Neural cell (in vitro differentiated cells): Measurements from ENCODE around the gene DNAH7. TPM values are rescaled to one million over a fixed set of nuclear protein-coding genes. Genes with fewer than 3 reads are reported as not detected.

Experiments used
- H2AFZ ChIP-seq: fragments of 200-600, 300-800 bp; sonication (generic), shearing (Covaris generic); 2 replicates; pipeline ENCODE4 v1.6.0; 2014; ENCODE audit warnings: low read depth, mild to moderate bottlenecking, antibody characterized with exemption, low read length, moderate library complexity
- H3F3A ChIP-seq: fragments of 200-600 bp; shearing (Covaris generic); 2 replicates; pipeline ENCODE4 v1.6.1; 2016; ENCODE audit warnings: mild to moderate bottlenecking, moderate library complexity, mixed read lengths, antibody characterized with exemption, low read length; ENCODE audit not compliant: insufficient read depth, poor library complexity, severe bottlenecking
- H3K27ac ChIP-seq: fragments of 200-600, 300-800 bp; sonication (generic), shearing (Covaris generic); 2 replicates; pipeline ENCODE4 v1.5.1; 2014; ENCODE audit warnings: mild to moderate bottlenecking, low read length, moderate library complexity
- H3K27me3 ChIP-seq: fragments of 300-800, 200-600 bp; sonication (generic), shearing (Covaris generic); 2 replicates; pipeline ENCODE4 v1.6.0; 2014; ENCODE audit warnings: mild to moderate bottlenecking, low read depth, low read length, moderate library complexity; ENCODE audit not compliant: insufficient read depth
- H3K36me3 ChIP-seq: fragments of 300-800, 200-600 bp; sonication (generic), shearing (Covaris generic); 2 replicates; pipeline ENCODE4 v1.5.1; 2014; ENCODE audit warnings: mild to moderate bottlenecking, antibody characterized with exemption, low read length, moderate library complexity; ENCODE audit not compliant: insufficient read depth
- H3K4me2 ChIP-seq: fragments of 300-800, 200-600 bp; sonication (generic), shearing (Covaris generic); 2 replicates; pipeline ENCODE4 v1.6.0; 2014; ENCODE audit warnings: mild to moderate bottlenecking, low read length
- H3K4me3 ChIP-seq: fragments of 300-800, 200-600 bp; sonication (generic), shearing (Covaris generic); 2 replicates; pipeline ENCODE4 v1.5.1; 2014; ENCODE audit warnings: mild to moderate bottlenecking, low read length, moderate library complexity
- H3K79me2 ChIP-seq: fragments of 200-600 bp; shearing (Covaris generic); replicated peaks from 2 replicates; pipeline ENCODE4 v1.6.0; 2014; ENCODE audit warnings: mild to moderate bottlenecking, low read length, moderate library complexity; ENCODE audit not compliant: insufficient read depth
- H3K9ac ChIP-seq: fragments of 300-800, 200-600 bp; sonication (generic), shearing (Covaris generic); 2 replicates; pipeline ENCODE4 v1.6.1; 2016; ENCODE audit warnings: mild to moderate bottlenecking, low read length, mixed read lengths
- H3K9me2 ChIP-seq: fragments of 200-600 bp; shearing (Covaris generic); 2 replicates; pipeline ENCODE4 v1.6.1; 2016; ENCODE audit warnings: mild to moderate bottlenecking, low read length, mixed read lengths; ENCODE audit not compliant: insufficient read depth
- H3K9me3 ChIP-seq: fragments of 200-600, 300-800 bp; sonication (generic), shearing (Covaris generic); 2 replicates; pipeline ENCODE4 v1.6.1; 2016; ENCODE audit warnings: mild to moderate bottlenecking, mixed run types, low read length, moderate library complexity, mixed read lengths
- H4K20me1 ChIP-seq: fragments of 200-600 bp; shearing (Covaris generic); 2 replicates; pipeline ENCODE4 v1.6.1; 2016; ENCODE audit warnings: mild to moderate bottlenecking, mixed run types; ENCODE audit not compliant: insufficient read depth
- CTCF ChIP-seq: fragments of 450-650 bp; IDR thresholded peaks from 2 replicates; pipeline ENCODE4 v1.5.1; 2014; ENCODE audit warnings: antibody characterized with exemption, mild to moderate bottlenecking, moderate library complexity; ENCODE audit not compliant: poor library complexity, severe bottlenecking
- EP300 ChIP-seq: fragments of 450-650 bp; conservative IDR thresholded peaks from 2 replicates; pipeline ENCODE4 v1.6.1; 2014; ENCODE audit warnings: antibody characterized with exemption, mild to moderate bottlenecking, moderate library complexity; ENCODE audit not compliant: poor library complexity, severe bottlenecking
- EZH2 ChIP-seq: fragments of 200-600, 300-800 bp; shearing (Covaris generic), sonication (generic); IDR thresholded peaks from 2 replicates; pipeline ENCODE4 v1.6.1; 2014; ENCODE audit warnings: antibody characterized with exemption, low read length, borderline replicate concordance, mild to moderate bottlenecking; ENCODE audit not compliant: insufficient read depth, poor library complexity, severe bottlenecking
- MXI1 ChIP-seq: fragments of 450-650 bp; conservative IDR thresholded peaks from 2 replicates; pipeline ENCODE4 v1.6.1; 2014; ENCODE audit warnings: antibody characterized with exemption, mild to moderate bottlenecking; ENCODE audit not compliant: poor library complexity, severe bottlenecking
- POLR2AphosphoS5 ChIP-seq: IDR thresholded peaks from 2 replicates; pipeline ENCODE4 v1.6.1; 2012
- RAD21 ChIP-seq: fragments of 450-650 bp; conservative IDR thresholded peaks from 2 replicates; pipeline ENCODE4 v1.6.1; 2014; ENCODE audit warnings: antibody characterized with exemption, mild to moderate bottlenecking, moderate library complexity
- REST ChIP-seq: IDR thresholded peaks from 2 replicates; pipeline ENCODE4 v1.6.1; 2012; ENCODE audit warnings: borderline replicate concordance
- SMC3 ChIP-seq: fragments of 450-650 bp; conservative IDR thresholded peaks from 2 replicates; pipeline ENCODE4 v1.6.1; 2014; ENCODE audit warnings: antibody characterized with exemption, mild to moderate bottlenecking, moderate library complexity; ENCODE audit not compliant: poor library complexity
- TAF1 ChIP-seq: IDR thresholded peaks from 2 replicates; pipeline ENCODE4 v1.6.1; 2012; ENCODE audit warnings: low read depth
- polyA plus RNA-seq: library from polyadenylated mRNA; depleted of rRNA; stranded (reverse); fragments of >200 nt; gene quantifications from 2 replicates; pipeline ENCODE4 v1.2.3, GENCODE V29; 2014

DNAH7 gene
- polyA plus RNA-seq, 1 donor from 2014 or later, result 0.67 TPM

- H3K9me2 ChIP-seq, result no peaks in the 10 kb centered on the region
- no peak overlapping the region for H3K4me2 ChIP-seq
- no peak overlapping the region for H2AFZ ChIP-seq
- no peaks in the 10 kb centered on the region for H4K20me1 ChIP-seq
- H3K27ac ChIP-seq, result no peak overlapping the region
- H3K79me2 ChIP-seq, result no peaks in the 10 kb centered on the region
- H3K36me3 ChIP-seq, result no peaks in the 10 kb centered on the region
- H3K9me3 ChIP-seq, result no peaks in the 10 kb centered on the region
- H3F3A ChIP-seq, result no peaks in the 10 kb centered on the region
- H3K27me3 ChIP-seq, result no peaks in the 10 kb centered on the region
- H3K4me3 ChIP-seq, result no peak overlapping the region
- TF ChIP-seq SMC3 (no peak), EP300 (no peak), REST (no peak), EZH2 (no peak), MXI1 (no peak), CTCF (no peak), TAF1 (no peak), RAD21 (no peak), POLR2AphosphoS5 (no peak)
- no peak overlapping the region for H3K9ac ChIP-seq
These were observed 111.9 kb downstream of the DNAH7 start for GRCh38 chr2:195956725-195957124.

GRCh38 chr2:195945056-195945455, 123.6 kb downstream of the DNAH7 start:
- Histone ChIP-seq H3K27me3 (no peaks in the 10 kb centered on the region), H3K4me2 (no peak overlapping the region), H2AFZ (no peak overlapping the region), H3K4me3 (no peak overlapping the region), H4K20me1 (no peaks in the 10 kb centered on the region), H3K9me3 (no peaks in the 10 kb centered on the region), H3F3A (no peaks in the 10 kb centered on the region), H3K9me2 (no peaks in the 10 kb centered on the region), H3K9ac (no peak overlapping the region), H3K27ac (no peak overlapping the region), H3K79me2 (no peaks in the 10 kb centered on the region), H3K36me3 (no peaks in the 10 kb centered on the region)
- no peak for TF ChIP-seq POLR2AphosphoS5

- H2AFZ ChIP-seq, result no peak overlapping the region
- H3K9me2 ChIP-seq, result no peaks in the 10 kb centered on the region
- no peaks in the 10 kb centered on the region for H3F3A ChIP-seq
- no peaks in the 10 kb centered on the region for H3K27me3 ChIP-seq
- no peaks in the 10 kb centered on the region for H3K36me3 ChIP-seq
- no peak overlapping the region for H3K4me3 ChIP-seq
- no peaks in the 10 kb centered on the region for H3K9me3 ChIP-seq
- no peak overlapping the region for H3K9ac ChIP-seq
- H3K27ac ChIP-seq, result no peak overlapping the region
- H3K79me2 ChIP-seq, result no peaks in the 10 kb centered on the region
- no peaks in the 10 kb centered on the region for H4K20me1 ChIP-seq
- H3K4me2 ChIP-seq, result no peak overlapping the region
- TF ChIP-seq SMC3 (no peak), REST (no peak), CTCF (no peak), POLR2AphosphoS5 (no peak), TAF1 (no peak)
These were observed 131.5 kb downstream of the DNAH7 start for GRCh38 chr2:195937176-195937575.
